HCT116 (cell line): ENCODE results near the gene COG1. TPM values are rescaled to one million over a fixed set of nuclear protein-coding genes. Genes with fewer than 3 reads are reported as not detected.
"Not testable (repeated sequence)": the region's sequence is repeated elsewhere in the genome, so short reads cannot be mapped to it uniquely, and the experiment has no call there.

ENCODE experiments used
- ATAC-seq: fragments of 200-7000 bp; cut with Tn5 transposase; 2 replicates; pipeline ENCODE4 v1.9.1; 2020; ENCODE audit warnings: mild to moderate bottlenecking, moderate library complexity
- BruUV-seq: library from RNA; stranded (reverse); fragments of 400-500 nt; replicated peaks from 2 replicates; lab custom pipeline; 2021; lab: Mats Ljungman, UMichigan
- CTCF ChIA-PET: fragments of 300-600 bp; sonication (Branson Sonifier 250); formaldehyde crosslinking; loops from one replicate; lab custom pipeline; 2021; ENCODE audit warnings: antibody characterized with exemption; lab: Charles Lee
- POLR2A ChIA-PET: fragments of 300-600, 350-600 bp; sonication (Branson Sonifier 250); formaldehyde crosslinking; loops from one replicate; lab custom pipeline; 2021; ENCODE audit warnings: antibody characterized with exemption; lab: Charles Lee
- RAD21 ChIA-PET, 2 experiments: fragments of 300-600 bp; sonication (Branson Sonifier 250); formaldehyde crosslinking; loops; one replicate each; lab custom pipeline; 2023; ENCODE audit warnings: low total read pairs in 2 of 2; ENCODE audit not compliant: uncharacterized antibody in 2 of 2, unreplicated experiment in 2 of 2, low non-redundant PET in 1 of 2; lab: Charles Lee
- DNase-seq: peaks from one replicate; pipeline ENCODE4 v3.0.0-alpha.2; 2010; ENCODE audit warnings: low read depth, low spot score
- H2AFZ ChIP-seq: fragments of 200-600 bp; shearing (Covaris generic), sonication (generic); 2 replicates; pipeline ENCODE4 v1.6.1; 2017; ENCODE audit warnings: low read depth, mixed run types, mixed read lengths, antibody characterized with exemption, low read length; ENCODE audit not compliant: poor library complexity, severe bottlenecking
- H3K27ac ChIP-seq: 2 replicates; pipeline ENCODE4 v1.5.1; 2012; ENCODE audit warnings: low read depth, low read length
- H3K27me3 ChIP-seq: fragments of 200-600 bp; sonication (generic); 2 replicates; pipeline ENCODE4 v1.6.1; 2016; ENCODE audit warnings: mixed run types, low read length, mixed read lengths; ENCODE audit not compliant: insufficient read depth
- H3K36me3 ChIP-seq, 2 experiments: fragments of 200-500 bp in 1 of 2; fragments of 200-600 bp in 1 of 2; sonication (Bioruptor generic) in 1 of 2; sonication (generic) in 1 of 2; 2 replicates each; pipeline versions ENCODE4 v1.5.1 to v1.6.1; 2014 to 2016; ENCODE audit warnings: low read length in 2 of 2, inconsistent platforms in 1 of 2, mixed read lengths in 1 of 2, mixed run types in 1 of 2; ENCODE audit not compliant: insufficient read depth in 2 of 2, control insufficient read depth in 1 of 2
- H3K4me1 ChIP-seq, 2 experiments: fragments of 200-600 bp in 1 of 2; sonication (generic) in 1 of 2; 2 replicates each; pipeline versions ENCODE4 v1.5.1 to v1.6.1; 2012 to 2017; ENCODE audit warnings: low read length in 2 of 2, inconsistent platforms in 1 of 2, mild to moderate bottlenecking in 1 of 2, mixed read lengths in 1 of 2, mixed run types in 1 of 2, moderate library complexity in 1 of 2; ENCODE audit not compliant: insufficient read depth in 2 of 2, control insufficient read depth in 1 of 2
- H3K4me2 ChIP-seq: fragments of 200-600 bp; sonication (generic); 2 replicates; pipeline ENCODE4 v1.6.1; 2017; ENCODE audit warnings: mixed run types, low read length, mixed read lengths
- H3K4me3 ChIP-seq, 2 experiments: fragments of 200-600 bp in 1 of 2; sonication (generic) in 1 of 2; replicated peaks in 1 of 2; 2 replicates each; pipeline ENCODE4 v1.5.1; 2011 to 2016; ENCODE audit warnings: low read length in 2 of 2, control low read depth in 1 of 2, low read depth in 1 of 2, mild to moderate bottlenecking in 1 of 2, mixed read lengths in 1 of 2, mixed run types in 1 of 2
- H3K79me2 ChIP-seq: fragments of 200-600 bp; sonication (generic); 2 replicates; pipeline ENCODE4 v1.6.1; 2017; ENCODE audit warnings: mild to moderate bottlenecking, mixed run types, low read length, moderate library complexity, mixed read lengths; ENCODE audit not compliant: insufficient read depth
- H3K9ac ChIP-seq: fragments of 200-600 bp; sonication (generic); 2 replicates; pipeline ENCODE4 v1.6.1; 2016; ENCODE audit warnings: low read length, mixed read lengths
- H3K9me2 ChIP-seq: fragments of 200-600 bp; sonication (generic), shearing (Covaris generic); 2 replicates; pipeline ENCODE4 v1.6.1; 2017; ENCODE audit warnings: mixed run types, mild to moderate bottlenecking, moderate library complexity; ENCODE audit not compliant: insufficient read depth
- H3K9me3 ChIP-seq, 2 experiments: fragments of 200-500 bp in 1 of 2; fragments of 200-600 bp in 1 of 2; sonication (Bioruptor generic) in 1 of 2; sonication (generic) in 1 of 2; 2 replicates each; pipeline ENCODE4 v1.6.1; 2014 to 2017; ENCODE audit warnings: low read length in 2 of 2, mixed read lengths in 2 of 2, inconsistent platforms in 1 of 2, low read depth in 1 of 2, mild to moderate bottlenecking in 1 of 2, mixed run types in 1 of 2, moderate library complexity in 1 of 2; ENCODE audit not compliant: control insufficient read depth in 1 of 2, insufficient read depth in 1 of 2
- H4K20me1 ChIP-seq: fragments of 200-600 bp; sonication (generic), shearing (Covaris generic); 2 replicates; pipeline ENCODE4 v1.6.1; 2017; ENCODE audit warnings: mixed run types, mild to moderate bottlenecking, moderate library complexity; ENCODE audit not compliant: insufficient read depth
- CBX3 ChIP-seq: IDR thresholded peaks from 2 replicates; pipeline ENCODE4 v1.6.1; 2012; ENCODE audit warnings: low read depth
- EGR1 ChIP-seq: IDR thresholded peaks from 2 replicates; pipeline ENCODE4 v1.6.1; 2012; ENCODE audit warnings: low read depth
- ELF1 ChIP-seq: IDR thresholded peaks from 2 replicates; pipeline ENCODE4 v1.6.1; 2012; ENCODE audit warnings: low read depth, borderline replicate concordance
- EZH2 ChIP-seq: fragments of 200-600 bp; sonication (generic); IDR thresholded peaks from 2 replicates; pipeline ENCODE4 v1.6.1; 2017; ENCODE audit warnings: antibody characterized with exemption, mixed run types
- EZH2phosphoT487 ChIP-seq: fragments of 200-600 bp; IDR thresholded peaks from 2 replicates; pipeline ENCODE4 v1.6.1; 2018; ENCODE audit warnings: antibody characterized with exemption, borderline replicate concordance
- JUND ChIP-seq: IDR thresholded peaks from 2 replicates; pipeline ENCODE4 v1.6.1; 2012
- POLR2A ChIP-seq: IDR thresholded peaks from 2 replicates; pipeline ENCODE4 v1.7.0; 2011; ENCODE audit warnings: borderline replicate concordance; ENCODE audit not compliant: insufficient read depth, insufficient read length; ENCODE audit errors: extremely low read depth
- RAD21 ChIP-seq: IDR thresholded peaks from 2 replicates; pipeline ENCODE4 v1.6.1; 2012; ENCODE audit warnings: low read depth, mild to moderate bottlenecking
- REST ChIP-seq: IDR thresholded peaks from 2 replicates; pipeline ENCODE4 v1.6.1; 2012; ENCODE audit warnings: low read depth
- SIN3A ChIP-seq: IDR thresholded peaks from 2 replicates; pipeline ENCODE4 v1.6.1; 2012; ENCODE audit warnings: low read depth
- SP1 ChIP-seq: IDR thresholded peaks from 2 replicates; pipeline ENCODE4 v1.6.1; 2012; ENCODE audit warnings: low read depth
- SRF ChIP-seq: IDR thresholded peaks from 2 replicates; pipeline ENCODE4 v1.6.1; 2012; ENCODE audit warnings: low read depth
- TCF7L2 ChIP-seq: IDR thresholded peaks from 2 replicates; pipeline ENCODE4 v1.7.0; 2011; ENCODE audit warnings: borderline replicate concordance, inconsistent platforms; ENCODE audit not compliant: insufficient read depth, insufficient read length; ENCODE audit errors: extremely low read depth
- YY1 ChIP-seq: IDR thresholded peaks from 2 replicates; pipeline ENCODE4 v1.6.1; 2011; ENCODE audit warnings: low read length, low read depth, moderate library complexity, mild to moderate bottlenecking; ENCODE audit not compliant: insufficient replicate concordance; ENCODE audit errors: extremely low read depth
- ZFX ChIP-seq: fragments of 450-650 bp; IDR thresholded peaks from 2 replicates; pipeline ENCODE4 v1.6.1; 2017
- ZNF274 ChIP-seq: fragments of 200-500 bp; sonication (Bioruptor generic); IDR thresholded peaks from 2 replicates; pipeline ENCODE4 v1.6.1; 2014; ENCODE audit warnings: mild to moderate bottlenecking, low read depth, low read length, inconsistent platforms
- intact Hi-C: fragments of 100-400 bp; cut with micrococcal nuclease; formaldehyde crosslinking; loops from 2 replicates; pipeline ENCODE4 v1.10.0; 2022
- total RNA-seq: library from RNA; stranded (reverse); gene quantifications from one replicate; pipeline ENCODE4 v1.2.1, GENCODE V29; 2021; ENCODE audit not compliant: unreplicated experiment
- TF ChIP-seq, protein P1 (sequence below): IDR thresholded peaks from 2 replicates; pipeline ENCODE4 v1.6.1; 2012

Gene COG1
- total RNA-seq, 1 experiment from 2014 or later = 44.6 TPM

DNA sequence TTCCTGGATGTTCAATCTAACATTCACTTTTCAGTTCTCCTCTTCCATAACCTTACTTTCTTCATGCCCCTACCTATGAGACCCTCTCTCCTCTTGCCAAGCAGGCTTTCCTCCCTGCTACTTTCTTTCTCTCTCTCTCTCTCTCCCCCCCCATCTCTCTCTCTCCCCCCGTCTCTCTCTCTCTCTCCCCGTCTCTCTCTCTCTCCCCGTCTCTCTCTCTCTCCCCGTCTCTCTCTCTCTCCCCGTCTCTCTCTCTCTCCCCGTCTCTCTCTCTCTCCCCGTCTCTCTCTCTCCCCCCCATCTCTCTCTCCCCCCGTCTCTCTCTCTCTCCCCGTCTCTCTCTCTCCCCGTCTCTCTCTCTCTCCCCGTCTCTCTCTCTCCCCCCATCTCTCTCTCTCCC lies 45.1 kb upstream of the COG1 start:
- H3K4me1 ChIP-seq, H3K36me3 ChIP-seq, H3K27me3 ChIP-seq, RAD21 ChIA-PET, H3K27ac ChIP-seq, CTCF ChIA-PET, intact Hi-C loops, H3K79me2 ChIP-seq, H3K4me3 ChIP-seq, BruUV-seq, H2AFZ ChIP-seq, H4K20me1 ChIP-seq, H3K9me3 ChIP-seq, ATAC-seq, H3K9ac ChIP-seq, POLR2A ChIA-PET, H3K4me2 ChIP-seq, H3K9me2 ChIP-seq, DNase-seq: not testable (repeated sequence)

DNA sequence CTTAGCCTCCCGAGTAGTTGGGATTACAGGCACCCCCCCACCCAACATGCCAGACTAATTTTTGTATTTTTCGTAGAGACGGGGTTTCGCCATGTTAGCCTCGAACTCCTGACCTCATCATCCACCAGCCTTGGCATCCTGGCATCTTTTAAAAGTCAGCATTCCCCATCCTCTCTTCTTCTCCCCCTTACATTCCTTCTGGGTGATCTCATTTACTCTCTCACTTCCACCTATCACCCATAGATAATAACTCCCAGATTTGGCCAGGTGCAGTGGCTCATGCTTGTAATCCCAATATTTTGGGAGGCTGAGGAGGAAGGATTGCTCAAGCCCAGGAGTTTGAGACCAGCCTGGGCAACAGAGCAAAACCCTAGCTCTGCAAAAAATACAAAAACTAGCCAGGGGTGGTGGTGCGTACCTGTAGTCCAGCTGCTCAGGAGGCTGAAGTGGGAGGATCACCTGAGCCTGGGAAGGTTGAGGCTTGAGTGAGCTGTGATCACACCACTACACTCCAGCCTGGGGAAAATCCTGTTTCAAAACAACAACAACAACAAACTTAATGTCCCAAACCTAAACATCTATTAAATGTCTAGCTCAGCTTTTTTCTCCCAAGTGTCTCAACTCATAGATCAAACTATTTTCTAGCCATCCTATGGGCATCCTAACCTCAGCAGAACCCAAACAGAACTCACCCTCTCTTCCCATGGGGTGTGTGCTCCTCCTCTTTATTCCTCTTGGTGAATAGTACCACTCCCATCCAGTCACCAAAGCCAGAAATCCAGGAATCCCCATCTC lies 44.1 kb upstream of the COG1 start:
- TF ChIP-seq SIN3A (no peak), EGR1 (no peak), EZH2phosphoT487 (no peak), SRF (no peak), ELF1 (no peak), YY1 (no peak), ZFX (no peak), SP1 (no peak), CBX3 (no peak), REST (no peak), RAD21 (no peak), JUND (no peak), POLR2A (no peak), ZNF274 (no peak), EZH2 (no peak), TCF7L2 (no peak)
- TF ChIP-seq, protein P1, sequence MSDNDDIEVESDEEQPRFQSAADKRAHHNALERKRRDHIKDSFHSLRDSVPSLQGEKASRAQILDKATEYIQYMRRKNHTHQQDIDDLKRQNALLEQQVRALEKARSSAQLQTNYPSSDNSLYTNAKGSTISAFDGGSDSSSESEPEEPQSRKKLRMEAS = no peak
- no peak overlapping the region for H3K4me2 ChIP-seq
- POLR2A ChIA-PET = no interaction called here
- no peaks in the 10 kb centered on the region for H3K9me2 ChIP-seq
- no peak for DNase-seq
- H3K79me2 ChIP-seq = no peaks in the 10 kb centered on the region
- CTCF ChIA-PET = no interaction called here
- H3K9me3 ChIP-seq = no peaks in the 10 kb centered on the region
- H3K27me3 ChIP-seq = no peaks in the 10 kb centered on the region
- H3K4me1 ChIP-seq = no peaks in the 10 kb centered on the region
- no peak overlapping the region for H3K4me3 ChIP-seq
- no peak overlapping the region for H3K9ac ChIP-seq
- intact Hi-C loops = no loop called here
- RAD21 ChIA-PET = no interaction called here
- H3K36me3 ChIP-seq = no peaks in the 10 kb centered on the region
- H4K20me1 ChIP-seq = no peaks in the 10 kb centered on the region
- no peak overlapping the region for H3K27ac ChIP-seq
- no peak overlapping the region for H2AFZ ChIP-seq
- no peak for ATAC-seq
- no TSS peak for BruUV-seq
